H1 (cell line): ENCODE measurements around the gene TFDP1.

Source experiments
- CBX8 ChIP-seq: fragments of 300-800, 300-1000 bp; sonication (generic); IDR thresholded peaks from 2 replicates; pipeline ENCODE4 v1.7.1; 2016; ENCODE audit warnings: low read depth, low read length, borderline replicate concordance
- HDAC2 ChIP-seq, 2 experiments: fragments of 300-600 bp in 1 of 2; sonication (generic) in 1 of 2; IDR thresholded peaks; 2 replicates each; pipeline ENCODE4 v1.6.1; 2011 to 2012; ENCODE audit warnings: low read depth in 2 of 2, low read length in 2 of 2, mild to moderate bottlenecking in 2 of 2, moderate library complexity in 2 of 2, borderline replicate concordance in 1 of 2, inconsistent platforms in 1 of 2
- JUN ChIP-seq: IDR thresholded peaks from 2 replicates; pipeline ENCODE4 v1.6.1; 2011; ENCODE audit warnings: low read depth, mild to moderate bottlenecking, improper control_type of control experiment, low read length
- POLR2AphosphoS5 ChIP-seq: IDR thresholded peaks from 2 replicates; pipeline ENCODE4 v1.6.1; 2011; ENCODE audit warnings: low read depth, low read length
- RFX5 ChIP-seq: IDR thresholded peaks from 2 replicates; pipeline ENCODE4 v1.6.1; 2011; ENCODE audit warnings: low read depth, low read length, improper control_type of control experiment, borderline replicate concordance
- SRF ChIP-seq: IDR thresholded peaks from 2 replicates; pipeline ENCODE4 v1.6.1; 2011; ENCODE audit warnings: mild to moderate bottlenecking, low read depth, low read length, moderate library complexity
- TEAD4 ChIP-seq: IDR thresholded peaks from 2 replicates; pipeline ENCODE4 v1.6.1; 2012; ENCODE audit warnings: low read depth, low read length, inconsistent platforms, mixed read lengths
- TF ChIP-seq, protein P1 (sequence below), 3 experiments: IDR thresholded peaks; 1 replicate in 2 of 3; 2 replicates in 1 of 3; pipeline versions ENCODE4 v1.5.1 to v1.6.1; 2011; ENCODE audit warnings: low read length in 3 of 3, mild to moderate bottlenecking in 3 of 3, inconsistent platforms in 2 of 3, low read depth in 1 of 3, moderate library complexity in 1 of 3; ENCODE audit not compliant: insufficient read depth in 1 of 3; ENCODE audit errors: control extremely low read depth in 1 of 3

DNA sequence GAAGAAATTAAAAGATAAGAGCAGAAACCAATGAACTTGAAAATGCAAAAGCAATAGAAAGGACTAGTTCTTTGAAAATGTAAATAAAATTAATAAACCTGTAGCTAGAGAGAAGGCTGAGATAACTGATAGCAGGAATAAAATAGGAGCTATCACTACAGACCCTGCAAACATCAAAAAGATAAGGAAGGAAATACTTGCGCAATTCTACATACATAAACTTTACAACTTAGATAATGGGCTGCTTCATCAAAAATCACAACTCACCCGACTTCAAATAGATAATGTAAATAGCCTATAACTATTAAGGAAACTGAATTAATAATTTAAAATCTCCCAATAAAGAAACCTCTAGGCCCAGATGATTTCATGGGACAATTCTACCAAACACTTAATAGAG is 77.0 kb downstream of the TFDP1 start:
- TF ChIP-seq SRF = no peak
- TF ChIP-seq, protein P1, sequence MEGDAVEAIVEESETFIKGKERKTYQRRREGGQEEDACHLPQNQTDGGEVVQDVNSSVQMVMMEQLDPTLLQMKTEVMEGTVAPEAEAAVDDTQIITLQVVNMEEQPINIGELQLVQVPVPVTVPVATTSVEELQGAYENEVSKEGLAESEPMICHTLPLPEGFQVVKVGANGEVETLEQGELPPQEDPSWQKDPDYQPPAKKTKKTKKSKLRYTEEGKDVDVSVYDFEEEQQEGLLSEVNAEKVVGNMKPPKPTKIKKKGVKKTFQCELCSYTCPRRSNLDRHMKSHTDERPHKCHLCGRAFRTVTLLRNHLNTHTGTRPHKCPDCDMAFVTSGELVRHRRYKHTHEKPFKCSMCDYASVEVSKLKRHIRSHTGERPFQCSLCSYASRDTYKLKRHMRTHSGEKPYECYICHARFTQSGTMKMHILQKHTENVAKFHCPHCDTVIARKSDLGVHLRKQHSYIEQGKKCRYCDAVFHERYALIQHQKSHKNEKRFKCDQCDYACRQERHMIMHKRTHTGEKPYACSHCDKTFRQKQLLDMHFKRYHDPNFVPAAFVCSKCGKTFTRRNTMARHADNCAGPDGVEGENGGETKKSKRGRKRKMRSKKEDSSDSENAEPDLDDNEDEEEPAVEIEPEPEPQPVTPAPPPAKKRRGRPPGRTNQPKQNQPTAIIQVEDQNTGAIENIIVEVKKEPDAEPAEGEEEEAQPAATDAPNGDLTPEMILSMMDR (IDR thresholded peaks at IDR 0.05; ENCODE audit: control extremely low read depth in 1 of 3, insufficient read depth in 1 of 3, low read depth in 1 of 3, low read length in 3 of 3) = no peak
- no peak for TF ChIP-seq RFX5
- no peak for TF ChIP-seq JUN
- no peak for TF ChIP-seq TEAD4
- no peak for TF ChIP-seq HDAC2 (IDR thresholded peaks at IDR 0.05; ENCODE audit: borderline replicate concordance in 1 of 2, low read depth in 2 of 2, low read length in 2 of 2)
- TF ChIP-seq POLR2AphosphoS5 = no peak
- TF ChIP-seq CBX8 = no peak
